GM21360 (cell line): ENCODE data around the gene BLACAT1.

ENCODE experiments used
- ATAC-seq: cut with Tn5 transposase; IDR thresholded peaks from one replicate; pipeline ENCODE4 v1.9.1; 2021; ENCODE audit warnings: mild to moderate bottlenecking, moderate library complexity; ENCODE audit not compliant: unreplicated experiment

Gene BLACAT1

DNA sequence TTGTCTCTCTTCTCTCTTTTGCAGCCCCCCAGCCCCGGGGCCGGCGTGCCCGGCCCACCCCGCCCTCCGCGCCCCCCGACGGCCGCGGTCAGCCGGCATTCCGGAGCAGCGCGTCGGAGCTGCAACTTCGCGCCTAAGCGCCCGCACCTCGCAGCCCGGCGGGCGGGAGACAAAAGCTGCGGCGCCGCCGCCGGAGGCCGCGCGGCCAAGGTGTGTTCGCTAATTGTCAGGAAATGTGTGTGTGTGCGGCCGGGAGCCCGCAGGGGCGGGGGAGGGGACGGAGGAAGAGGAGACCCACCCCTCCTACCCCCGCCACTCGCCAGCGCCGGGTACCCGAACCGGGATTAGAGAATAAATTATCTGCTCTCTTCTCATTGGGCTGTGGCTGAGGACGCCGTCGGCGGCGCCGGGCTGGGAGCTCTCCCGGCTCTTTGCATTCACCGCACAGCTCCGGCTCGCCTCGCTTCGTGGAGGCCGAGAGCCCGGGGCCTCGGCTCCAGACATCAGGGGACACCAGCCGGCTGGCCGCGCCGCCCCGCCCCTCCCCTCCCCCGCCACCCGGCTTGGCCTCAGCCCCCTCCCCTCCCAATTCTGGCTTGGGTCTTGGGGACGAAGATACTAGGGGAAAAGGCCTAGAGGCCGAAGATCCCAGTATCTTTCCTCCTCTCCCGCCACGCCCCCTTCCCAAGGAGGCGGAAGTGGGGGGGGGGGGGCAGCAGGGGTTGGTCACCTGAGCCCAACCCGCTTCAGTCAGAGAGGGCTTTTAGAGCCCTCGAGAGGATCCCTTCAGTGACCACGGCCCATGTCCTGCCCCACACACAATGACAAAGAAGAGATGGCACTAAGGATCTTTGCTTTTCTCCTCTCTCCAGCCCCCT, 1.3 kb upstream of the BLACAT1 start:
- no peak for ATAC-seq

DNA sequence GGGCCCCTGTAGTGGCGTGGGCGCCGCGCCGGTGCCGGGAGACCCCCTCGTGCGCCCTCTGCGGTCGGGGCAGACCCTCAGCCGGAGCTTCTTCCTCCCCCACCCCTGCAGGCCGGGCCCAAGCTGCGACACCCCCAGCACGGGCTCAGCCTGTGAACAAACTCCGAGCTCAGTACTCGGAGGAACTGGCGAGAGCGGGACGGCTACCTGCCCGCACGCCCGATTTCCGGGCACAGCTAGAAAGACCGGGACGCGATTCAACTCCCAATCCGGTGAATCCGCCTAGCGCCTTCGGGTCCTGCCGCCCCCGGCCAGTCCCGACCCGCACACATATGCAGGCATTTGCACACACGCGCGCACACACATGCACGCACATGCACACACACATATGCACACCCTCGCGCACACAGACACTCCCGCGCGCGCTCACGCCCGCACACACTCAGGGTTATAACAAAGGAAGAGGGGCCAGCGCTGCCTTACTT, 580 bp upstream of the BLACAT1 start:
- no peak for ATAC-seq

DNA sequence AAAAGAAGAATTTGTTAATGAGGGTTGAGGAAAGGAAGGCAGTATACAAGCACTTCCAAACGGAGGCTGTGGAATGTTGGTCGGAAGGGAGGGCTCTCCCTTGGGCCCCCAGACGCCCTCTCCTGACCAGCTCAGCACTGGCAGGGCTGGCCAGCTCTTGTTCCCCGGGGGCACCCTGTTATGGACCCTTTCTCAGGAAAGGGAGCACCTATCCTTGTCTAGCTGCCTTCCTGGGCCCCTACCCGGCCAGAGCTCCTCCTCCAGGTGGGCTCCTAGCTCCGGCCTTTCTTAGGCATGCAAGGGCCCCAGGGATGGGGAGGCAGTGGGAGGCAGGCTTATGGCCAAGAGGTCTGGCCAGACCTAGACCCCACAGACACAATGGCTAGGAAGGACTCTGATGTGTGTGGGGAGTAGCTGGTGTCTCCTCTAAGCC, 926 bp downstream of the BLACAT1 start:
- no peak for ATAC-seq

DNA sequence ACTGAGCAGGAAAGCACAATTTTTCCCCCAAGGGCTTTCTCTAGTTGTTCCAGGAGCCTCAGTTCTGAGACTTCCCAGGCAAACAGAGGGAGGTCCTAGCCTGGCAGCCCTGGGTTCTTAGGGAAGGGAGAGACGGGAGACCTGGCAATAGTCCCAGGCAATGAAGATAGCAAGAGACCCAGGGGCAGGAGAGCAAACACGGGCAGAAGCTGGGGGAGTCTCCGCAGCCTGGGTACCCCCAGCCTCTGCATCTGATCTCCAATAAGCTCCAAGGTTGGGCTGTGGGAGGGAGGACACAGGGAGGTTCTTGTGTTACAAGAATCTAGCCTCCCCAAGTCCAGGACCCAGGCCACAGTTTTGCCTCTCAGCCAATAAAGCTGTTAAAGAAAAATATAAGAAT, 2.4 kb downstream of the BLACAT1 start:
- ATAC-seq: no peak

DNA sequence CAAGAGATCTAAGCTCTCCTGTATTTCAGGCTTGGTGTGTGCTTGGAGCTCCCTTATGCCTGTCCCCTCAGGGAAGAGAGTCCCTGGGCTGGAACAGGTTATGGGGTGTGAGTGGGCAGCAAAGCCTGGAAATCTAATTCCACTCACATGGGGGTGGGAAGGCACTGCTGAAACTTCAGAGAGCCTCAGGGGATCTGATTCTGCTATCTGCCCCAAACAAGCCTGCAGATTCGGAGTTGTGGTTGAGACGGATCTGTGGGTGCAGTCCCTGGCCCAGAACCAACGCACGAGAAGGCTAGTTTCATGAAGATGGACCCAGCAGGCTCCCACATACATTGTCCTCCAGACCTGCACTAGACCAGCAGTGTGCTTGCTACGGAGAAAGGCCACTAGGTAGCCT, 2.9 kb downstream of the BLACAT1 start:
- ATAC-seq: no peak

DNA sequence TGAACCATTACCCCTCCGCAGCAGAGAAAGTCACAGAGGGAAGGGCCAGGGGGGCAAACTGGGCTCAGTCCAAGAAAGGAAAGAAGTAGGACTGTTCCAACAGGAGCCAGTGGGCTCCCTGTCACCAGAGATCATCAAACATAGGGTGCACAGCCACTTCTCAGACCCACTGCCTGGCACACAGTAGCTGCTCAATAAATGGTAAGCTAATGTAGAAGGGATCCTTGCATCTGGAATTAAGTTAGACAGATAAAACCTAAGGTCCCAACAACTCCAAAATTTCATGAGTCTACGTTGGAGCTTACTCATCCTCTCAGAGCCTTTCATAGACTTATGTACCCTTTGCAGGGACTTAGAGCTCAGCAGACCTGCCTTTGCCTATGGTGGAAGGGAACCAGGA, 3.5 kb downstream of the BLACAT1 start:
- ATAC-seq: no peak

DNA sequence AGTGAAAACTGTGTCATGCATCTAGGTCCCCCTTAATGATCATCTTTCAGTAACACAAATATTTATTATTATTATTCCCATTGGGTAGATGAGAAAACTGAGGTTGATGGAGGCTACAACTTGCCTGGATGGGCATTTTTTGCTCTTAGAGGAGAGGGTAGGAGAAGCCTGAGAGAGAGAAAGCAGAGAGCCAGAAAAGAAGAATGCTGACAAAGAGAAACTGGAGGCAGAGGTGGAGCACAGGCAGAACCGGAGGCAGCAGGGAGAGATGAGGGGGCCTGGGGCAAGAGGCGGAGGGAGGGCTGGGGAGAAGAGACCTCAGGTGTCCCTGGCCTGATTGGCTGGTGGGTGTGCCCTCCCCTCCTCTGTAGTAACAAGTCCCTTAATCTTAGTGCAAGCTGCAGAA, 4.1 kb downstream of the BLACAT1 start:
- no peak for ATAC-seq

DNA sequence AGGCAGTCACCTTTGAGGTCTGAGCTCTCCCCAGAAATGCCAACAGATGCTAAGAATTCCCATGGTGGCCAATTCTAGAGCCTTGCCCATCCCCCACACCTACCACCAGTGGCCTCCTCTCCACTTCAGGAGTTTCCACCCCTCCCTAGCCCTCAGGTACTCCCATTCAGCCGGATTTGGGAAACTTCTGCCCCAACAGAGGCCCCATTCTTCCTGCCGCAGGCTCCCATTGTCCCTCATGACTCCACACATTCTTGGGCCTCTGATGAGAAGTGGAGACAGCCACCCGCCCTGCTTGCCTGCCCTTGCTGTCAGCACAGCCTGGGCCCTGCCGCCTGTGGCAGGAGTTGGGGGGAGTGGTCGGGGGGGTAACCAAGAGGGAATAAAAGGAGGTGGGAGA, 4.6 kb downstream of the BLACAT1 start:
- ATAC-seq: no peak

DNA sequence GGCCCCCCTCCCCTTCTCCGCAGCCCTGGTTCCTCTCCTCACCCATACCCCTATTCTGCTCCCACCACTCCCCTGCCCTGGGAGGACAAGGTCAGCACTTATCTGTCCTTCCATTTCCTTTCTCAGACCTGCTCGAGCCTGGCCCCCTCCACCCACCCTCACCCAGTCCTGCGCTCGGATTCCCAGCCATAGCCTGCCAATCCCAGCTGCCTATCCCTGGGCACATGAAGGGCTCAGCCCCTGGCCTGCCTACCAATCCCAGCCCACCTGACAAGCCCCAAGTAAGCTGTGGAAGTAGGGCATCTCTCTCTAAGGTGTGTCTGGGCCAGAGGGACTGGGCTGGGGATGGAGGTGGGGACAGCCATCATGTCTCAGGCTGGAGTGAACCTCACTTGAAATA, 5.4 kb downstream of the BLACAT1 start:
- ATAC-seq: no peak

DNA sequence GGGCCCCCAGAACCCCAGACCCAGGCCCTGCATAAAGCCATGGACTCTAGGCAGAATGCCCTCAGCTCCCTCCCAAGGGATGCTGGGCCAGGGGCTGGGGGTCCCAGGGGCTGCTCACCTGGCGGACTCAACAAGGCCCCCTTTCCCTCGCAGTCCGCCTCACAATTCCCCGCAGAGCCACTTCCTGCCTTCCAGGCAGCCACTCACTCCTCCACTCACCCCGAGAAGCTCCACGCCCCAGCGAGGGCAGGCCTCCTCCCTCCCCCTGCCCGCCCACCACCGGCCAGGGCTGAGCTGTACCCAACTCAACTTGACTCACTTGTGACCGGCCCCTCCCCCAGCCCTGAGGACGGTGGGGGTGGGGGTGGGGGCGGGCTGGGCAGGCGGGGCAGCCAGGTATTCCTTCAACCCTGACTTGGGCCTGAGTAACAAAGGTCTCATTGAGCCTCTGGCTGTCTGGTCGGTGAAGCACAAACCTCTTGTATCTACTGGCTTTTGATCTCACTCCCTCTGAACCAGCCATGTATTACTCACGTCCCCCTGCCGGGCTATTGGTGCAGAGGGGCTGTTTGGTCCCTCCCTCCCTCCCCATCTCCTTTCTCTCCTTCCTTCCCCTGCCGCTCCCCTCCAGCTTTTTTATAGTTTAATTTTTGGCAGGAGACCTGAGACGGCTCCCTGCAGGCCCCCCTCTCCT, 5.9 kb downstream of the BLACAT1 start:
- ATAC-seq: no peak

DNA sequence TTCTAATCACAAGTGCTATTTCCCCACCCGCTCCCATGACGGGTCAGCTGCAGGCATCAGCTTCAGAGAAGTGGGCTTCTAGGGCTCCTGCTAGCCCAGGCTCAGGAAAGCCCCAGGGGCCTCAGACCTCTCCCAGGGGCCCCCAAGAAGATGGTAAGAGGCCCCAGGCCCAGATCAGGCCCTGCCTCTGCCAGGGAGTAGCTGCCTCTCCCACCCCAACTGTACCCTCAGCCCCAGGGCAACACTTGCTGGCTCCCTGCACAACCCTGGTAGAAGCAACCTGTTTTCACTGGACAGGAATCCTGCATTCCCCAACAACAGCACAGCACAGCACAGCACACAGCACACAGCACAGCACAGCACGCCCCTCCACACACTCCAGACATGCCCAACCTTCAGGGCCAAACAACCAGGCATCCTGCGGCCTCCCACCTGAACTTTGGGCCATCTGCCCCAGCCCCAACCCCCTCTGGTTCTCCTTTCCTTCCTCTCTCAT, 6.5 kb downstream of the BLACAT1 start:
- no peak for ATAC-seq

DNA sequence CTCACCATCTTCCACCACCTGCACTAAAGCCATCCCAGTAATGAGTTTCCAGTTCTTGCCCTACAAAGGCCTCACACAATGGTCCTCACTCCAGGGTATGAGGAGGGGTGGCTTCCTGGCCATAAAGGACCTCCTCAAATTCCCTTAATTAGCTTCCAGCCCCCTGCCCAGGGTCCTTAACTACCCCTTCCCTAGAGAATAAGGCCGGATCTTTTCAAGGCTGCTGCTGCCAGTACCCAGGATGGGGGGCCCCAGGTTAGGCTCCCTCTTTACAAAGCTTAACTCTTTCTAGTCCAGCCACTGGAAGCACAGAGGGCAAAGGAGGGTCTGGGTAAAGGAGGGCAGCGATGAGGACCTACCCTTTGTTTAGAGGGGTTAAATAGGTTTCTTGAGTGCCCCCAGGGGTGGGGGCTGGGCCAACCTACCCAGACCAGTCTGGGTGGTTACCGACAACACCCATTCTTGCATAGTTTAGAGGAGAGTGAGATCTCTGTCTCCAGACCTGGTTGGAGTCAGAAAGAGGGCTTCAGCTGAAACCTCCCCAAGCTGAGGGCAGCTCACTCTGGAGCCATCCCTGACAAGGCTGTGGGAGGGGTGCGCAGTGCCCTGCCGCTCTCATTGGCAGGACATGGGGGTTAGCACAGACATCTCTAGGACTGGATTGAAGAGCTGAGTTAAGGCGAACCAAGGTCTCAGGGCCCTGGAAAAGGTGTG, 7.1 kb downstream of the BLACAT1 start:
- no peak for ATAC-seq

DNA sequence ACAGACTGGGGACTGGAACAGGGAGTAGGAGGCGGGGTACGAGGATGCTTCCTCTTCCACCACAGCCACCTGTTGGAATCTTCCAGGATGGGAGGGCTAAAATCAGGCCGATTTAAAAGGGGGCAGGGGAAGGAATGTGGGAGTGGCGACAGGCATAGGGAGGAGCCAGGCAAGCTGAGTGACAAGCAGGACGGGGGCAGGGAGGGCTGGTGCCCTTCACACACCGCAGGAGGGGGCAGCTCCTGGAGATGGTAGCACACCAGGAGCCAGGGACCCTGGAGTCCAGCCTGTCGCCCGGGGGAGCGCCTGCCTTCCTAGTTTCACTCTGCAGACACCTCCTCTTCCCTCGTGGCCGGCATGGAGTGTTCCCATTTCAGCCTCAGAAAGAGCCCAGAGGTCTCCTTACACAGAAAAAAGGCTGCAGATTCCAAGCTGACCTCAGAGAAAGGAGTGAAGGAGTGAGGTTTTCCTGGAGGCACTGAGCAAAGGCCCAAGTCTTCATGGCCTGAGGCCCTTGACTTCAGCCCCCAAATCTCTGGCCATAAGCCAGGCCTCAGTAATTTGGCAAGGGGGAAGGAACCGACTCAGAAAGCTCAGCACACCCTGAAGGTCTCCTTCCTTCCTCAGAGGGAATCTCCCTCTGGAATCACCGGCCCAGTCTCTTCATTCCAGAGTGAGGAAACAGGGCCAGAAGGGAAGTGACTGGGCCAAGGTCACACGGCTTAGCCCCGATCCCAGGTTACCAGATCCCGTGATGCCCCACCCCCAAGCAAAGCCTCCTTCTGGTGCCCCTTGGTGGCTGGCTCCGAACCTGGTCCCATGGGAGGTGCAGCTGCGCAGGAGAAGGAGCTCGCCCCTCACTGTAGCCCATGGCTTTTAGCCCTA, 8.1 kb downstream of the BLACAT1 start:
- ATAC-seq: no peak

DNA sequence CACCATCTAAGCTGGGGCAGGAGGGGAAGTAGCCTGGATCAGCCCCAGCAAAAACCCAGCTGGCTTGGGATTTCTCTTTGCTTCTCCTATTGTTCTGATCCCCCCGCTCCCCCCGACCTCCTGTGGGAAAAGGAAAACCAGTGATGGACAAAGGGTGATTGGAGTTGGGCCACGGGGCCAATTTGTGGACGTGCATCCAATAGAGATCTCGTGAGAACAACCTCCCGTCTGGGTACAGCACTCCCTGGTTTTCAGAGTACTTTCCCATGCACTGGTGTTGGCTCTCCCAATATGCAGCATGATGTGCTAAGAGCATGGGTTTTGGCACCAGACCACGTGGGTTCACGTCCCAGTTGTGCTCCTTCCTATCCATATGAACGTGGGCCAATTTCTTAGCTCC, 9.0 kb downstream of the BLACAT1 start:
- ATAC-seq: no peak

DNA sequence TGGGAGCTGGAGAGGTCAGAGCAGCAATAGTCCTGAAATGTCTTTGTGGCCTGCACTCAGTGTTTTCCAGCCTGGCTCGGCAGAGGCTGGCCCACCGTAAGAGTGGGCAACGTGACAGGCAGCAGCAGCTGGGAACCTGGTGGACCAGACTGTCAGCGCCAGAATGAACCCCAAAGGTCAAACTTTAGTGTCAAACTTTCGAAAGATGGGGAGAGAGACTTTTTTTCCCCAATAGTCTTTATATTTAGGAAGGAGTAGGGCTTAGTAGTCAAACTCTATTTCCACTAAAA, 10.3 kb downstream of the BLACAT1 start:
- ATAC-seq: no peak

DNA sequence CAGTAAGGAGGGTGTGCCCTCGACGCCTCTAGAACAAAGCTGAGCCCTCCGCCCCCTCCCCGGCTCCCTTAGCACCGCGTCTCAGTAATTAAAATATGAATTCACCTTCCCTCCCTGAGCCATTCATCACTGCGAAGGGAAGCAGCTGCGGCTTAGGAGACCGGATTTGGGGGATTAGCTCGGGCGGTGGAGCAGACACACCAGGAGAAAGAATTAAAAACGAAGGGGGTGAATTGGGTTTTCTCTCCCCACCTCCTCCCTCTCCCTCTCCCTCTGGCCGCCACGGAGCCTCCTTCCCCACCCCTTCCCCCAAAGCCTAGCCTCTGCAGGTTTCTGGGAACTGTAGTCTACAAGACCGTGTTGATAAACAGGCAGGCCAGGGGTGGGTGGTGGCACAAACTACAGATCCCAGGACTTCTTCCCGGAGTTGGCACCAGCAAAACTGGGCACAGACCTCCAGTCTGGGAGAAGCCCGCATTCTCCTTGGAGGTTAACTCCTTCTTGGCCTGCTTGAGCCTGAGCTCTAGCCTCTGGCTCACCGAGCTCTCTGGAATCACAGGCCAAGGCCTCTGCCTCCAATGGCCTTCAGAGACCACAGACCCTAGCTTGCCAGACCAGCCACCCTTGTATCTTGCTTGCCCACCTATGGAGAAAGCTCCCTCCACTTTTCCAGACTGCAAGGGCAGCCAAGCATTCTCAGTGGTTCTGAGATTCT, 10.8 kb downstream of the BLACAT1 start:
- ATAC-seq: no peak

DNA sequence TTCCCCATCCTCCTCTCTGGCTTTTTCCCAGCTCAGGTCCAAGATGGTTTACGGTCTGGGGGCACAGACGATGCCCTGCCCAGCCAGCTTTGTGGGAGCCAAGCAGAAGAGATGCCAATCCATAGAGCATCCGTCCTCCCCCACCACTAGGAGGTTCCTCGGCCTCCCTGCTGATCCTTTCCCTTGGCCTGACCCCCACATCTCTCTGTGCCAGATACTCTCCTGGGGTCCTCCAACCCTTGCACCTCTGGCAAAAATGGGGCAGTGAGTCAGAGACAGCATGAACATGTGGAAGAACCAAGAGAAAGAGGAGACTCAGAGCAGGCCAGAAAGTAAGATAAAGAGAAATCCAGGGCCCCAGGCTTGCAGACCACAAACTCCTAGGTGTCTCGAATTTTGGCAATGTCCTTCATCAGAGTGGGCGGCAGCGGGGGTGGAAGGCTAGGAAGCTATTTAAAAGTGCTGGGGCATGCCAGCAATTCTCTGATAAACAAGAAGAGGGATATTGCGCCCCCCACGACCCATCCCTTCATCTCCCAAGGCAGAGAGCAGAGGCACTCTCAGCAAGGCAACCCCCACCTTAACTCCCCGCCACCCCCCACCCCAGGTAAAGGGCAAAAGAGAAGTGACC, 11.4 kb downstream of the BLACAT1 start:
- ATAC-seq: no peak

DNA sequence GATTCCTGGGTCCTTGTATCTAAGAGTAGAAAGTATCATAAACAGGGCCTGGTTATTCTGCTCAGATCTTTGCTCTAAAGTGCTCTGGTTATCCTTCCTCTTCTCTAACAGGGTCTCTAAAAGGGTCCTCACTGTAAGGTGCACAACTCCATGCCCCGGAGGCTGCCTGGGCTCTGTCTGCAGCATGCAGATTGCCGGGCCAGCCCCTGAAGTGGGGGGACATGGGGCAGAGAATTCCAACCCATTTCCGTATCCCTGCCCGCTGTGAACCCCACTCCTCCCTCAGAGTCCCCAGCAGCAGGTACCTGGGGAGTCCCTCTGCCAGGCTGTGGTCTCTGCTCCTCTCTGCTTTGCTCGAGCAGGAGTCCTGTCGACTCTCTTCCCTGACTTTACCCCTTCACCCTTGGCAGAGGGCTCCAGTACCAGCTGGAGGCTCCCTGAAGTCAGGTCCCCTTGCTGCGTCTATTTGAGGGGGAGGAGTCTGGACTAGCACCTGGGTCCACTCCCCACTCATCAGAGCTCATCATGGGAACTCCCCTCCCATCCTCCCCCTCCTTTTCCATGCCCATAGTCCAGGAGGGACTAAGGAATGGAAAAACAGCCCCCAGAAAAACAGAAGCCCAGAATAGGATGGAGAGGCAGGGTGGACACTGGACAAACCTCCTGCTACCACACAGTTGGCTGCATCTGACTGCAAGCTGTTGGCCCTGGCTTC, 12.1 kb downstream of the BLACAT1 start:
- ATAC-seq: no peak
